GM23248 (cell line): Measurements from ENCODE around the gene SKI.

Experiments used
- EZH2 ChIP-seq: fragments of 200-600 bp; sonication (generic); IDR thresholded peaks from 2 replicates; pipeline ENCODE4 v1.6.1; 2018; ENCODE audit warnings: antibody characterized with exemption, mild to moderate bottlenecking; ENCODE audit not compliant: insufficient read depth, poor library complexity, severe bottlenecking
- EZH2phosphoT487 ChIP-seq: fragments of 200-600 bp; sonication (generic); IDR thresholded peaks from 2 replicates; pipeline ENCODE4 v1.6.1; 2018; ENCODE audit warnings: antibody characterized with exemption, moderate library complexity, mild to moderate bottlenecking, low read depth; ENCODE audit not compliant: insufficient read depth

DNA sequence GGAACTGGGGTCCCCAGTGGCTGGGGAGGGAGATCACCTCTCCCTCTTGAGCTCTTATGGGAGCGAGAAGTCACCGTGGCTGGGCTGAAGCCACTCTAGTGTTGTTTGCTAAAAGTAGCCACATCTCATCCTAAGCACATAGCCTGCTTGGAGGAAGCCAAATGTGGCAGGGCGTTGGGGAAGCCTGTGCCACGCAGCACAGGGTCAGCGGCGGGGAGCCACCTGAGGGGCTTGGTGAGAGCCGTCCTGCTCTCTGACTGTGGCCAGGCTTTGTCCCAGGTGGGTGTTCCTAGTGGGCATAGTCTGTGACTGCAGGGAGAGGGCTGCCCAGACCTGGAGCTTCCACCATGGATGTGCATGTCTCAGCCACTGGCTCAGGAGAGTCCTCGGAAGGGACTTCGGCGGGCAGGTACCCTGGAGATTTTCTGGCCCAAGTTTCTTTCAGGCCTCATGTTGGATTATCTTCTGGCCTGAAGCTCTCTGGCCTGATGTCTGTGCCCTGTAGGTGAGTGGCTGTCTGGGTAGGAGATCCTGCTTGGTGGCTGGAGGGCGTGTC, 124.3 kb downstream of the SKI start:
- no peak for TF ChIP-seq EZH2
- no peak for TF ChIP-seq EZH2phosphoT487
